ENCODE measurements around the gene CREBBP.

Gene CREBBP

DNA sequence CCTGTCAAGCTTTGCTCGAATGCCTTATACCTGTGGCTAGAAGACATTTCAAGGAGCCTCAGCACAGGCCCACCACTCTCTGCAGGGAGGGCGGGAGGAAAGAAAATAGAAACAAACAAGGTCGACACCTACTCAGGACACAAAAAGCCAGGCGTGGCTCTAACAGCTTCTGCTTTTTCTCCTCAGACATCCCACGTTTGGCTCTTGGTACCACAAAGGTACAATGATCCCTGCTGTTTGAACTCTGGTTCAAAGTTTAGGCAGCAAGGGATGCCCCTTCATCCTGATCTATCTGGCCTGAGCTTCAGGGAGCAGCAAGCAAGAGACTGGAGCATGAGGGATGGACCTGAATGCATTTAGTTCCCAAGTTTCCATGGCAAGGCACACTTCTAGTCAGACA is 57.1 kb downstream of the CREBBP start:
- H2AFZ ChIP-seq (ENCODE audit: low read depth) = no peak overlapping the region
- peaks cover 31% of the 10 kb centered on the region for H3K4me1 ChIP-seq (ENCODE audit: low read depth, poor library complexity, severe bottlenecking)
- H3K4me2 ChIP-seq = no peak overlapping the region
- H3K4me3 ChIP-seq (IDR thresholded peaks at IDR 0.05; ENCODE audit: insufficient read depth, low read depth, low read length) = no peak overlapping the region
- peaks cover 99% of the 10 kb centered on the region for H3K79me2 ChIP-seq (ENCODE audit: insufficient read depth, low read depth)
- H3K27ac ChIP-seq = no peak overlapping the region
- H4K20me1 ChIP-seq (ENCODE audit: insufficient read depth) = peaks cover 26% of the 10 kb centered on the region
- no peaks in the 10 kb centered on the region for H3K36me3 ChIP-seq (ENCODE audit: insufficient read depth)
- H3K27me3 ChIP-seq (ENCODE audit: insufficient read depth, low read depth) = no peaks in the 10 kb centered on the region
- TF ChIP-seq, protein P1, sequence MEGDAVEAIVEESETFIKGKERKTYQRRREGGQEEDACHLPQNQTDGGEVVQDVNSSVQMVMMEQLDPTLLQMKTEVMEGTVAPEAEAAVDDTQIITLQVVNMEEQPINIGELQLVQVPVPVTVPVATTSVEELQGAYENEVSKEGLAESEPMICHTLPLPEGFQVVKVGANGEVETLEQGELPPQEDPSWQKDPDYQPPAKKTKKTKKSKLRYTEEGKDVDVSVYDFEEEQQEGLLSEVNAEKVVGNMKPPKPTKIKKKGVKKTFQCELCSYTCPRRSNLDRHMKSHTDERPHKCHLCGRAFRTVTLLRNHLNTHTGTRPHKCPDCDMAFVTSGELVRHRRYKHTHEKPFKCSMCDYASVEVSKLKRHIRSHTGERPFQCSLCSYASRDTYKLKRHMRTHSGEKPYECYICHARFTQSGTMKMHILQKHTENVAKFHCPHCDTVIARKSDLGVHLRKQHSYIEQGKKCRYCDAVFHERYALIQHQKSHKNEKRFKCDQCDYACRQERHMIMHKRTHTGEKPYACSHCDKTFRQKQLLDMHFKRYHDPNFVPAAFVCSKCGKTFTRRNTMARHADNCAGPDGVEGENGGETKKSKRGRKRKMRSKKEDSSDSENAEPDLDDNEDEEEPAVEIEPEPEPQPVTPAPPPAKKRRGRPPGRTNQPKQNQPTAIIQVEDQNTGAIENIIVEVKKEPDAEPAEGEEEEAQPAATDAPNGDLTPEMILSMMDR (conservative IDR thresholded peaks at IDR 0.05; ENCODE audit: low read depth, low read length) = no peak
- H3K9ac ChIP-seq = no peak overlapping the region

DNA sequence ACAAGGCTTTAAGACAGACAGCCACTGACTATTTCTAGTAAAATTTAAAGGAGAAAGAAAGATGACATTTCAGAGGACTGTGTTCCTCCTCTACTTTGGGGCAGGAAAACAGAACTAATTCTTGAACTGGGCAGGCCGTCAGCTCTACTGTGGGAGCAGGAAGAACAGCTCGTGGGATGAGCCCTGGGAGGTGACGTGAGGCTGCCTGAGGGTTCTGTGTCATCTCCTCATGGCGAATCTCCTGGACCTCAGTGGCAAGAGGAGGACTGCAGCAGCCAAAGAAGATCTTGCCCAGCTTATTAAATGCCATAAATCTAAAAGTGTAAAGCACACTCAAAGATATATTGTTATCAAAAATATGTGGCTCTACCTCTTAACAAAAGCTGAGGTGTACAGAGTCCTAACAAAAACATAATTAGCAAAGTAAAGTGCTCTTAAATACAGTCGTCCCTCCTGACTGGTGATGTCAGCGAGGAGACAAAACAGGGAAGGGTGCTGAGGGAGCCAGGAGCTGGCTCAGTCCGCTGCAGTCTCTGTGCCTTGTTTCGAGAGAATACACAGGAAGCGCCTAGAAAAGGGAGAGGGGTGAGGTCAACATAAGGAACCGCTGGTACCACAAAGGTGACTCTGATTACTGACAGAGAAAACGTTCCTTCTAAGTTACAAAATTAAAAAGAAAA is 58.0 kb downstream of the CREBBP start:
- H3K79me2 ChIP-seq (ENCODE audit: insufficient read depth, low read depth) = peaks cover 99% of the 10 kb centered on the region
- peaks cover 26% of the 10 kb centered on the region for H4K20me1 ChIP-seq (ENCODE audit: insufficient read depth)
- H3K27me3 ChIP-seq (ENCODE audit: insufficient read depth, low read depth) = no peaks in the 10 kb centered on the region
- no peak overlapping the region for H3K4me3 ChIP-seq (IDR thresholded peaks at IDR 0.05; ENCODE audit: insufficient read depth, low read depth, low read length)
- H3K4me1 ChIP-seq (ENCODE audit: low read depth, poor library complexity, severe bottlenecking) = peaks cover 31% of the 10 kb centered on the region
- H2AFZ ChIP-seq (ENCODE audit: low read depth) = no peak overlapping the region
- H3K9ac ChIP-seq = no peak overlapping the region
- no peak overlapping the region for H3K27ac ChIP-seq
- no peak overlapping the region for H3K4me2 ChIP-seq
- no peaks in the 10 kb centered on the region for H3K36me3 ChIP-seq (ENCODE audit: insufficient read depth)
- TF ChIP-seq, protein P1 (conservative IDR thresholded peaks at IDR 0.05; ENCODE audit: low read depth, low read length) = no peak

DNA sequence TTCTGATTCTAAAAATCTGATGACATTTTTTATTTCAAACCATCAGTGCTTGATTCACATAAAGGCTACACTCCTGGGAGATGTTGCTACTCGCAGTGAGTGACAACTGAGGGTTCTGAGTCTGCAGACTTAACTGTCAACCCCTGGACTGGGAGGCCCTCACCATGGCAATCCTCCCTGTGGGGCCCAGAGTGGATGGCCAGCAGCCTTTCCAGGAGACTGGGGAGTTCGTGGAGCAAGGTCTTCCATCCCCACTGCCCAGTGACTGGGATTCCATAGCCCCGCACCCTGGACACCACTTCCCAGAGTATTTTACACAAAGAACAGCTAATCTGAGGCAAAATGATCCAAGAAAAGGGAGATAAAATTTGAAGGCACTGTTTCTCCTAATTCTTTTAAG is 59.3 kb downstream of the CREBBP start:
- peaks cover 31% of the 10 kb centered on the region for H4K20me1 ChIP-seq (ENCODE audit: insufficient read depth)
- no peak overlapping the region for H3K9ac ChIP-seq
- TF ChIP-seq, protein P1 (conservative IDR thresholded peaks at IDR 0.05; ENCODE audit: low read depth, low read length) = no peak
- H2AFZ ChIP-seq (ENCODE audit: low read depth) = no peak overlapping the region
- H3K27me3 ChIP-seq (ENCODE audit: insufficient read depth, low read depth) = no peaks in the 10 kb centered on the region
- no peak overlapping the region for H3K27ac ChIP-seq
- H3K4me3 ChIP-seq (IDR thresholded peaks at IDR 0.05; ENCODE audit: insufficient read depth, low read depth, low read length) = no peak overlapping the region
- H3K4me2 ChIP-seq = no peak overlapping the region
- peaks cover 26% of the 10 kb centered on the region for H3K4me1 ChIP-seq (ENCODE audit: low read depth, poor library complexity, severe bottlenecking)
- peaks cover 99% of the 10 kb centered on the region for H3K79me2 ChIP-seq (ENCODE audit: insufficient read depth, low read depth)
- no peaks in the 10 kb centered on the region for H3K36me3 ChIP-seq (ENCODE audit: insufficient read depth)

DNA sequence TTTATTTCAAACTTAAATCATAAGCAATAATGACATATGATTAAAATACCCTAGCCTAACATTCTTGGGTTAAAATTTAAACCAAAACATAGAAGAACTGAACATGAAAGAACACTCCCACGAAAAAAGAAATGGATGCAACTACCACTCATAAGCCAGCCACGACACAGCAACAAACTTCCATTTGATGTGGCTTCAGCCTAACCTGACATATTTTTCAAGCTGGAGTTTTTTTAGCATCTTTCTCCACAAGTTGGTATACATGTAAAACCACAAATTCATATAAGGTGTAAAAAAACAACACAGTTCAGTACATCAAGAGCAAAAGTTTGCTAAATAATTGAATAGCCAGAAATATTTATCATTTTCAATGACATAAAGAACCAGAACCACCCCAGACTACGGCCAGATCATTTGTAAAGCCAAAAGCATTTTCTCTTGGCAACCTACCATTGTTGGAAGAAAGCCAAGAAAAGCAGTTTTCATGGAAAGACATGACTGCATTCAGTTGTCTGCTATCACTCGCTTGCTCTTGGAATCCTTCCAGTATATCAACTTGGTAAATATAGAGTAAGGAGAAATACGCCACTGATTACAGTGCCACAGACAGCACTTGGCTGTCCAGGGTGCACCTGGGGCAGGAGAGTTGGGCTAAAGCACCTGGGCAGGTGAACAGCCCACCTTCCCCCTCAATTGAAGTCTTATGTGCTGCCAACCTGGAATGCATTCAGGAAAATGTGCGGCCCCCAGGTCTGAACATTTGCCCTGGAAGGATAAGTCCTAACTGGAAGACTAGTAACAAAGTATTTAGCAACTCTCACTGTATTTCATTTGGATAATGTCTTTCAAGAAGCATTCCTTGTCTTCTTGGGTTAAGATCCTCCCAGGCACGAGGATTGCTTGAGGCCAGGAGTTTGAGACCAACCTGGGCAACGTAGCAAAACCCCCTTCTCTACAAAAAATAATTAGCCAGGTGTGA is 60.5 kb downstream of the CREBBP start:
- no peak overlapping the region for H3K4me2 ChIP-seq
- no peak overlapping the region for H3K4me3 ChIP-seq (IDR thresholded peaks at IDR 0.05; ENCODE audit: insufficient read depth, low read depth, low read length)
- no peaks in the 10 kb centered on the region for H3K36me3 ChIP-seq (ENCODE audit: insufficient read depth)
- H3K27me3 ChIP-seq (ENCODE audit: insufficient read depth, low read depth) = no peaks in the 10 kb centered on the region
- TF ChIP-seq, protein P1 (conservative IDR thresholded peaks at IDR 0.05; ENCODE audit: low read depth, low read length) = no peak
- H3K79me2 ChIP-seq (ENCODE audit: insufficient read depth, low read depth) = peaks cover 100% of the 10 kb centered on the region
- H3K27ac ChIP-seq = no peak overlapping the region
- no peak overlapping the region for H2AFZ ChIP-seq (ENCODE audit: low read depth)
- H3K9ac ChIP-seq = no peak overlapping the region
- H4K20me1 ChIP-seq (ENCODE audit: insufficient read depth) = peaks cover 29% of the 10 kb centered on the region
- peaks cover 14% of the 10 kb centered on the region for H3K4me1 ChIP-seq (ENCODE audit: low read depth, poor library complexity, severe bottlenecking)
